Measurements from ENCODE around the gene DLGAP1. TPM values are rescaled to one million over a fixed set of nuclear protein-coding genes. Genes with fewer than 3 reads are reported as not detected.

Gene DLGAP1
- total RNA-seq, 1 experiment from 2014 or later: 23.0 TPM

GRCh38 chr18:3577281-3577855 is 877.7 kb downstream of the DLGAP1 start (continued):
- TF ChIP-seq ARID4B (CRISPR knock-in tag; IDR thresholded peaks at IDR 0.05; ENCODE audit: borderline replicate concordance): no peak
- TF ChIP-seq, protein P1, sequence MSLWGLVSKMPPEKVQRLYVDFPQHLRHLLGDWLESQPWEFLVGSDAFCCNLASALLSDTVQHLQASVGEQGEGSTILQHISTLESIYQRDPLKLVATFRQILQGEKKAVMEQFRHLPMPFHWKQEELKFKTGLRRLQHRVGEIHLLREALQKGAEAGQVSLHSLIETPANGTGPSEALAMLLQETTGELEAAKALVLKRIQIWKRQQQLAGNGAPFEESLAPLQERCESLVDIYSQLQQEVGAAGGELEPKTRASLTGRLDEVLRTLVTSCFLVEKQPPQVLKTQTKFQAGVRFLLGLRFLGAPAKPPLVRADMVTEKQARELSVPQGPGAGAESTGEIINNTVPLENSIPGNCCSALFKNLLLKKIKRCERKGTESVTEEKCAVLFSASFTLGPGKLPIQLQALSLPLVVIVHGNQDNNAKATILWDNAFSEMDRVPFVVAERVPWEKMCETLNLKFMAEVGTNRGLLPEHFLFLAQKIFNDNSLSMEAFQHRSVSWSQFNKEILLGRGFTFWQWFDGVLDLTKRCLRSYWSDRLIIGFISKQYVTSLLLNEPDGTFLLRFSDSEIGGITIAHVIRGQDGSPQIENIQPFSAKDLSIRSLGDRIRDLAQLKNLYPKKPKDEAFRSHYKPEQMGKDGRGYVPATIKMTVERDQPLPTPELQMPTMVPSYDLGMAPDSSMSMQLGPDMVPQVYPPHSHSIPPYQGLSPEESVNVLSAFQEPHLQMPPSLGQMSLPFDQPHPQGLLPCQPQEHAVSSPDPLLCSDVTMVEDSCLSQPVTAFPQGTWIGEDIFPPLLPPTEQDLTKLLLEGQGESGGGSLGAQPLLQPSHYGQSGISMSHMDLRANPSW (CRISPR knock-in tag; conservative IDR thresholded peaks at IDR 0.05; ENCODE audit: low read depth): no peak

- H3K27ac Mint-ChIP-seq: no peak overlapping the region
- no peaks in the 10 kb centered on the region for H3K9me3 Mint-ChIP-seq
- H3K36me3 Mint-ChIP-seq: peaks cover 3% of the 10 kb centered on the region; the same call in 1 of the 2 replicates
- DNase-seq (ENCODE audit: low spot score): no peak
- ATAC-seq: no peak
- no peaks in the 10 kb centered on the region for H3K27me3 Mint-ChIP-seq (ENCODE audit: low read depth)
- CTCF ChIA-PET: interaction anchor here (1.4 kb wide), 1 partner anchor 22 kb away, joined by 3 read pairs; no protein-coding TSS in a partner anchor
- peaks cover 11% of the 10 kb centered on the region for H3K4me1 Mint-ChIP-seq
- no peak overlapping the region for H3K4me3 Mint-ChIP-seq
- TF ChIP-seq JAZF1 (CRISPR knock-in tag; IDR thresholded peaks at IDR 0.05) (no peak), GABPB1 (CRISPR knock-in tag; IDR thresholded peaks at IDR 0.05) (no peak), NFYB (CRISPR knock-in tag; conservative IDR thresholded peaks at IDR 0.05; ENCODE audit: low read depth) (no peak), SMAD4 (CRISPR knock-in tag; IDR thresholded peaks at IDR 0.05) (no peak), ZNF219 (CRISPR knock-in tag; IDR thresholded peaks at IDR 0.05; ENCODE audit: borderline replicate concordance) (no peak)
- TF ChIP-seq, protein P2, sequence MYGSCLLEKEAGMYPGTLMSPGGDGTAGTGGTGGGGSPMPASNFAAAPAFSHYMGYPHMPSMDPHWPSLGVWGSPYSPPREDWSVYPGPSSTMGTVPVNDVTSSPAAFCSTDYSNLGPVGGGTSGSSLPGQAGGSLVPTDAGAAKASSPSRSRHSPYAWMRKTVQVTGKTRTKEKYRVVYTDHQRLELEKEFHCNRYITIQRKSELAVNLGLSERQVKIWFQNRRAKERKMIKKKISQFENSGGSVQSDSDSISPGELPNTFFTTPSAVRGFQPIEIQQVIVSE (CRISPR knock-in tag; IDR thresholded peaks at IDR 0.05; ENCODE audit: borderline replicate concordance): no peak
- POLR2A ChIA-PET: no interaction called here
Measured at GRCh38 chr18:3572761-3573160, 882.3 kb downstream of the DLGAP1 start.

- Mint-ChIP-seq H3K9me3 (no peaks in the 10 kb centered on the region), H3K27me3 (ENCODE audit: low read depth) (no peaks in the 10 kb centered on the region), H3K4me1 (peaks cover 15% of the 10 kb centered on the region), H3K36me3 (no peaks in the 10 kb centered on the region), H3K4me3 (no peak overlapping the region), H3K27ac (no peak overlapping the region)
- TF ChIP-seq GRHL2 (CRISPR knock-in tag; IDR thresholded peaks at IDR 0.05; ENCODE audit: insufficient replicate concordance, severe bottlenecking) (no peak), JUN (CRISPR knock-in tag; IDR thresholded peaks at IDR 0.05) (no peak), TP53 (CRISPR knock-in tag; IDR thresholded peaks at IDR 0.05) (no peak), NR3C1 (CRISPR knock-in tag; conservative IDR thresholded peaks at IDR 0.05; ENCODE audit: low read depth) (no peak), HMGA2 (CRISPR knock-in tag; IDR thresholded peaks at IDR 0.05) (no peak), ZNF671 (CRISPR knock-in tag; IDR thresholded peaks at IDR 0.05) (no peak), ELF4 (CRISPR knock-in tag; IDR thresholded peaks at IDR 0.05; ENCODE audit: low read depth) (no peak)
- TF ChIP-seq, protein P3, sequence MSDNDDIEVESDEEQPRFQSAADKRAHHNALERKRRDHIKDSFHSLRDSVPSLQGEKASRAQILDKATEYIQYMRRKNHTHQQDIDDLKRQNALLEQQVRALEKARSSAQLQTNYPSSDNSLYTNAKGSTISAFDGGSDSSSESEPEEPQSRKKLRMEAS (CRISPR knock-in tag; IDR thresholded peaks at IDR 0.05): no peak
- ChIA-PET POLR2A (no interaction called here), CTCF (no interaction called here)
- DNase-seq (ENCODE audit: low spot score) (no peak), ATAC-seq (no peak)
Measured at GRCh38 chr18:3566851-3567250, 888.3 kb downstream of the DLGAP1 start.

Data from WTC11 (cell line).